Activated T-cell treated with anti-CD3 and anti-CD28 coated beads, Interleukin-2, amount 50 U/mL, for 1 hour (primary cell): ENCODE results near the gene LRRC75A.
"Not testable (repeated sequence)": the region's sequence is repeated elsewhere in the genome, so short reads cannot be mapped to it uniquely, and the experiment has no call there.

Source experiments
- DNase-seq: peaks from one replicate; pipeline ENCODE4 v3.0.0-alpha.2; 2020

Gene LRRC75A

GRCh38 chr17:16395887-16396286 is 96.1 kb downstream of the LRRC75A start:
- not testable (repeated sequence) for DNase-seq

- not testable (repeated sequence) for DNase-seq
Observed at GRCh38 chr17:16392491-16392890, 99.5 kb downstream of the LRRC75A start.
